Neuronal stem cell (in vitro differentiated cells): Measurements from ENCODE around the gene EFNB2.
A peak's percentile ranks its signal among the peaks of the same experiment; 100 is the strongest.

ENCODE experiments used
- DNase-seq: peaks from one replicate; pipeline ENCODE4 v3.0.0-alpha.2; 2013; ENCODE audit warnings: low spot score
- H2AFZ ChIP-seq: one replicate; pipeline ENCODE4 v1.6.1; 2013; ENCODE audit warnings: mild to moderate bottlenecking, low read length, inconsistent platforms
- H2AK5ac ChIP-seq: 2 replicates; pipeline ENCODE4 v1.6.1; 2013; ENCODE audit warnings: low read depth, mild to moderate bottlenecking, inconsistent platforms, low read length, moderate library complexity, mixed read lengths
- H2BK120ac ChIP-seq: 2 replicates; pipeline ENCODE4 v1.6.1; 2013; ENCODE audit warnings: low read depth, mild to moderate bottlenecking, inconsistent platforms, low read length, moderate library complexity, mixed read lengths
- H2BK12ac ChIP-seq: one replicate; pipeline ENCODE4 v1.6.1; 2013; ENCODE audit warnings: low read length, inconsistent platforms
- H2BK15ac ChIP-seq: 2 replicates; pipeline ENCODE4 v1.6.1; 2013; ENCODE audit warnings: mild to moderate bottlenecking, low read length, inconsistent platforms, mixed read lengths
- H2BK5ac ChIP-seq: one replicate; pipeline ENCODE4 v1.6.1; 2013; ENCODE audit warnings: inconsistent platforms, mild to moderate bottlenecking, low read length, moderate library complexity
- H3K14ac ChIP-seq: one replicate; pipeline ENCODE4 v1.6.1; 2013; ENCODE audit warnings: low read length, inconsistent platforms
- H3K18ac ChIP-seq: 2 replicates; pipeline ENCODE4 v1.6.1; 2013; ENCODE audit warnings: low read length, inconsistent platforms
- H3K23ac ChIP-seq: 2 replicates; pipeline ENCODE4 v1.6.1; 2013; ENCODE audit warnings: low read depth, mild to moderate bottlenecking, mixed read lengths, low read length, inconsistent platforms; ENCODE audit not compliant: poor library complexity
- H3K27ac ChIP-seq: replicated peaks from 3 replicates; pipeline ENCODE4 v1.5.1; 2013; ENCODE audit warnings: low read length, inconsistent platforms
- H3K27me3 ChIP-seq, 3 experiments: 2 replicates each; pipeline ENCODE4 v1.6.1; 2013; ENCODE audit warnings: low read length in 3 of 3, mild to moderate bottlenecking in 2 of 3, inconsistent platforms in 1 of 3, low read depth in 1 of 3, mixed read lengths in 1 of 3, moderate library complexity in 1 of 3; ENCODE audit not compliant: control insufficient read depth in 3 of 3, insufficient read depth in 3 of 3
- H3K36me3 ChIP-seq, 2 donors: replicated peaks in 1 of 2; 2 replicates each; pipeline ENCODE4 v1.6.1; 2013; ENCODE audit warnings: low read length in 2 of 2; ENCODE audit not compliant: control insufficient read depth in 2 of 2, insufficient read depth in 2 of 2
- H3K4ac ChIP-seq: 2 replicates; pipeline ENCODE4 v1.6.1; 2013; ENCODE audit warnings: inconsistent platforms, mild to moderate bottlenecking, low read length, moderate library complexity
- H3K4me1 ChIP-seq, 2 donors: 1 replicate in 1 of 2; 2 replicates in 1 of 2; pipeline ENCODE4 v1.6.1; 2013; ENCODE audit warnings: low read length in 2 of 2, low read depth in 1 of 2; ENCODE audit not compliant: control insufficient read depth in 2 of 2, insufficient read depth in 1 of 2
- H3K4me2 ChIP-seq: one replicate; pipeline ENCODE4 v1.6.1; 2013; ENCODE audit warnings: mild to moderate bottlenecking, low read length, inconsistent platforms; ENCODE audit not compliant: insufficient read depth, poor library complexity, severe bottlenecking
- H3K4me3 ChIP-seq, 2 donors: 2 replicates each; pipeline ENCODE4 v1.5.1; 2013; ENCODE audit warnings: low read length in 2 of 2, mild to moderate bottlenecking in 2 of 2, inconsistent platforms in 1 of 2, moderate library complexity in 1 of 2
- H3K79me1 ChIP-seq: one replicate; pipeline ENCODE4 v1.6.1; 2013; ENCODE audit warnings: low read depth, mild to moderate bottlenecking, inconsistent platforms, low read length, moderate library complexity
- H3K9ac ChIP-seq: one replicate; pipeline ENCODE4 v1.6.1; 2013; ENCODE audit warnings: mild to moderate bottlenecking, low read depth, low read length, inconsistent platforms; ENCODE audit not compliant: poor library complexity
- H3K9me3 ChIP-seq, 2 donors: replicated peaks in 1 of 2; 2 replicates each; pipeline versions ENCODE3 to v1.6.1; 2013; ENCODE audit warnings: low read length in 2 of 2, mild to moderate bottlenecking in 2 of 2, inconsistent platforms in 1 of 2, low read depth in 1 of 2, mixed read lengths in 1 of 2, moderate library complexity in 1 of 2; ENCODE audit not compliant: control insufficient read depth in 2 of 2, insufficient read depth in 1 of 2
- H4K8ac ChIP-seq: one replicate; pipeline ENCODE4 v1.6.1; 2013; ENCODE audit warnings: low read depth, mild to moderate bottlenecking, inconsistent platforms, low read length, moderate library complexity
- H4K91ac ChIP-seq: one replicate; pipeline ENCODE4 v1.6.1; 2013; ENCODE audit warnings: low read length, low read depth, mild to moderate bottlenecking, inconsistent platforms; ENCODE audit not compliant: poor library complexity
- WGBS, 2 donors: extraction: QIAGEN DNeasy Blood & Tissue Kit; methylation state at CpG; one replicate each; pipeline ENCODE4 v1.1.7; 2013; ENCODE audit warnings: missing lambda C conversion rate in 2 of 2, mixed read lengths in 1 of 2; ENCODE audit not compliant: insufficient read length in 2 of 2, insufficient replicate concordance in 1 of 2; ENCODE audit errors: extremely low coverage in 2 of 2; 5-methylcytosine and 5-hydroxymethylcytosine counted together

Gene EFNB2

DNA sequence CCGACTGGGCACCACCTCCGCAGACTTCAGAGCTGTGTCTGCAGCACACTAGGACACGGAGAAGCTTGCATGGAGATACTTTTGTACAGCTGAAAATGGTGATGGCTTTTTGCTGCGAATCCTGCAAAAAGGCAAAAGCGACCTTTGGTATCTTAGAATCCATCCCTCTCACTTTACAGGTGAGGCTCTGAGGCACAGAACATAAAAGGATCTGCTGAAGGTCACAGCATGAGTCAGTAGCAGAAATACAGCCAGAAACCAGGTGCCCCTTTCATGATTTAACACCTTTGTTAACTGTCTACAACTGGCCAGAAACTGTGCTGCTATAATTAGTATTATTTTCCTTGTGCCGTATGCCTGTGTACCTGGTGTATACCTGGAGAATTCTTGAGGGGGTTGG is 48.3 kb downstream of the EFNB2 start:
- no peak overlapping the region for H2BK12ac ChIP-seq
- H3K9me3 ChIP-seq: peaks cover 3 to 8% of the 10 kb centered on the region in 2 donors
- H2AFZ ChIP-seq: no peak overlapping the region
- no peak overlapping the region for H3K9ac ChIP-seq
- WGBS, 2 donors: no CpG with 5 or more reads among the region's 6 CpGs
- H4K91ac ChIP-seq: no peak overlapping the region
- no peak overlapping the region for H2BK120ac ChIP-seq
- H3K4ac ChIP-seq: no peak overlapping the region
- no peak overlapping the region for H3K4me3 ChIP-seq
- H3K4me2 ChIP-seq: no peak overlapping the region
- H3K79me1 ChIP-seq: no peaks in the 10 kb centered on the region
- no peak overlapping the region for H2AK5ac ChIP-seq
- H3K27me3 ChIP-seq: no peaks in the 10 kb centered on the region
- H3K18ac ChIP-seq: no peak overlapping the region
- H3K36me3 ChIP-seq: peaks cover 9 to 31% of the 10 kb centered on the region in 2 donors
- no peak overlapping the region for H2BK15ac ChIP-seq
- H4K8ac ChIP-seq: no peak overlapping the region
- peaks cover 2 to 8% of the 10 kb centered on the region in 2 donors for H3K4me1 ChIP-seq
- no peak overlapping the region for H3K23ac ChIP-seq
- H2BK5ac ChIP-seq: peak overlapping the region; percentile 29
- no peak overlapping the region for H3K27ac ChIP-seq
- DNase-seq: no peak
- H3K14ac ChIP-seq: no peak overlapping the region

DNA sequence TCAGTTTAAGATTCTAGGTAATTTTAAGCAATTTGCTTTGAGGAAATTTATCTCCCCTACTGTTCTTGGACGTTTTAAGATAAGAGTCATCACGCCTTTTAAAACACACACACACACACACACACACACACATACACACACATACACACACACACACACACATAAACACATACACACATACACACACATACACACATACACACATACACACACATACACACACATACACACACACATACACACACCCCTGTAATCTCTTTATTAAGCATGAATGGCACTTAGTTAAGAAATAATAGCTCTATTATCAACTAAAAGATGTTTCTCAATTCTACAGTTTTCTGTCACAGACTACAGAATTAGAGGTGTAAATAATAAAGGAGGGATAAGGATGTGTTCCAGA is 49.2 kb downstream of the EFNB2 start:
- no peak overlapping the region for H3K9ac ChIP-seq
- H3K4ac ChIP-seq: no peak overlapping the region
- H3K4me2 ChIP-seq: no peak overlapping the region
- H2BK5ac ChIP-seq: no peak overlapping the region
- no peak overlapping the region for H3K14ac ChIP-seq
- H3K4me1 ChIP-seq: peaks cover 1 to 5% of the 10 kb centered on the region in 2 donors
- peaks cover 4 to 23% of the 10 kb centered on the region in 2 donors for H3K36me3 ChIP-seq
- no peak overlapping the region for H4K91ac ChIP-seq
- H3K23ac ChIP-seq: no peak overlapping the region
- H3K27me3 ChIP-seq: no peaks in the 10 kb centered on the region
- no peak overlapping the region for H3K18ac ChIP-seq
- no peak overlapping the region for H2AK5ac ChIP-seq
- no peak overlapping the region for H2AFZ ChIP-seq
- WGBS, 2 donors: no CpG with 5 or more reads among the region's 2 CpGs
- no peak overlapping the region for H2BK120ac ChIP-seq
- no peak for DNase-seq
- no peak overlapping the region for H2BK12ac ChIP-seq
- no peak overlapping the region for H4K8ac ChIP-seq
- no peak overlapping the region for H2BK15ac ChIP-seq
- no peak overlapping the region for H3K4me3 ChIP-seq
- H3K9me3 ChIP-seq: peaks cover 3 to 8% of the 10 kb centered on the region in 2 donors
- no peak overlapping the region for H3K27ac ChIP-seq
- H3K79me1 ChIP-seq: no peaks in the 10 kb centered on the region

DNA sequence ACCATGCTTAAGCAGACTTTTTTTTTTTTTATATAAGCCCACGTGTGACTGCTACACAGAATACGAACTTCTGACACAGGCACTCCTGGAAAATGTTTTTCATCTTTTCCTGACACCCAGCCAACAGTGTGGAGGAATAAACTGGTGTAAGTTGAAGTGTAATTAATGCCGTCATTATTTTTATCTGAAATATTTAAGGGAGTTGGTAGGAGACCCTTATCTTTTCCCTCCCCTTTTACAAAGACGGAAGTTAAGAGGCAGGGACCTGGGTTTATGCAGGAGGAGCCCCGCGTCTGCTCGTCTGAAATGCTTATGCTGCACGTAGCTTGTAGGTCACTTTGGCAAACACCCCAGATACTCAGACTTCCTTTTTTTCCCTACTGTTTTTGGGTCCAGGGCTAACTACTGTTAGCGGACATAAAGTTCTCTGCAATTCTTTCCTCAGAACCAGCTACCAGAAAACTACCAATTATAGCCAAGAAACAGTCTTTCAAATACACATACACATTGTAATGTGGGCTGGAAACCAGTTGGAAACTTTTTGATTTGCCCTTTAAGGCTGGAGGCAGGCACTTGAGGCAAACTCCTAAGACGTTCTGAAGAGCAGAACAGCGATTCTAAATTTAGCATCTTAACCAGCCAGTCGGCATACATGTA is 50.8 kb downstream of the EFNB2 start:
- no peaks in the 10 kb centered on the region for H3K27me3 ChIP-seq
- no peak overlapping the region for H2AK5ac ChIP-seq
- no peak overlapping the region for H3K18ac ChIP-seq
- DNase-seq: no peak
- H3K4me2 ChIP-seq: no peak overlapping the region
- peaks cover 0 to 5% of the 10 kb centered on the region in 2 donors for H3K4me1 ChIP-seq
- H4K8ac ChIP-seq: no peak overlapping the region
- no CpG with 5 or more reads among the region's 12 CpGs for WGBS, 2 donors
- no peak overlapping the region for H2AFZ ChIP-seq
- no peaks in the 10 kb centered on the region for H3K79me1 ChIP-seq
- H2BK12ac ChIP-seq: no peak overlapping the region
- H3K9ac ChIP-seq: no peak overlapping the region
- H3K9me3 ChIP-seq: peaks cover 3 to 8% of the 10 kb centered on the region in 2 donors
- no peak overlapping the region for H3K27ac ChIP-seq
- no peak overlapping the region for H2BK15ac ChIP-seq
- no peak overlapping the region for H4K91ac ChIP-seq
- H2BK120ac ChIP-seq: no peak overlapping the region
- H3K14ac ChIP-seq: no peak overlapping the region
- H2BK5ac ChIP-seq: no peak overlapping the region
- H3K4ac ChIP-seq: no peak overlapping the region
- H3K23ac ChIP-seq: no peak overlapping the region
- peaks cover 0 to 6% of the 10 kb centered on the region in 2 donors for H3K36me3 ChIP-seq
- H3K4me3 ChIP-seq: no peak overlapping the region

DNA sequence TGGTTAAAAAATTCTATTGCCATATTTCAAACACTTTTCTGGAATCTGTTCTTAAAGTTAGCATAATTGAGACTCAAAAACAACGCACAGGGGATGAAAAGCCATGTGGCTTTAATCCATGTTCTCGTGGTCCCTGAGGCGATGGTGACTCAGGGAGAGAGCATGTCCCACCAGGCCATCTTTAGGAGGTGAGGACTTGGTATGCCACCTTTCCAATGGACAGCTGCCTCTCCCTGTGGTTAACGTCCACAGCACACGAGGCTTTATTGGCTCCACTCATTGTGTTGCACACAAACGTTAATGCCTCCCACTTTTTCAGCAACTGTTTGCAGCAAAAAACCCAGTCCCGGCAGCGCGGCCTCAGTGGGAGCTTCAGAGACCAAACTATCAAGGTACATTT is 51.4 kb downstream of the EFNB2 start:
- Histone ChIP-seq H2AFZ (no peak overlapping the region), H4K8ac (no peak overlapping the region), H3K36me3 (peaks cover 0 to under 1% of the 10 kb centered on the region in 2 donors), H3K14ac (no peak overlapping the region), H3K18ac (no peak overlapping the region), H3K4me3 (no peak overlapping the region), H2BK5ac (no peak overlapping the region), H2AK5ac (no peak overlapping the region), H3K9me3 (peaks cover 3 to 8% of the 10 kb centered on the region in 2 donors), H3K27me3 (no peaks in the 10 kb centered on the region), H3K4me2 (no peak overlapping the region), H3K4me1 (peaks cover 0 to 5% of the 10 kb centered on the region in 2 donors), H3K9ac (no peak overlapping the region), H4K91ac (no peak overlapping the region), H2BK15ac (no peak overlapping the region), H3K79me1 (no peaks in the 10 kb centered on the region), H2BK12ac (no peak overlapping the region), H3K23ac (no peak overlapping the region), H3K4ac (no peak overlapping the region), H3K27ac (no peak overlapping the region), H2BK120ac (no peak overlapping the region)
- no CpG with 5 or more reads among the region's 9 CpGs for WGBS, 2 donors
- DNase-seq: no peak
